Suprapubic skin (tissue), 4 donors: ENCODE results near the gene LYSMD2.

Experiments
- EP300 ChIP-seq: sonication (generic); formaldehyde crosslinking; IDR thresholded peaks from one replicate; pipeline ENCODE4 v1.6.1; 2017; ENCODE audit warnings: antibody characterized with exemption
- POLR2AphosphoS5 ChIP-seq, 3 donors: sonication (generic); formaldehyde crosslinking; IDR thresholded peaks; one replicate each; pipeline ENCODE4 v1.6.1; 2017; ENCODE audit warnings: antibody characterized with exemption in 3 of 3
- TF ChIP-seq, protein P1 (sequence below), 2 donors: fragments of 200-600 bp in 1 of 2; fragments of 450-650 bp in 1 of 2; sonication (generic) in 1 of 2; IDR thresholded peaks; one replicate each; pipeline ENCODE4 v1.5.1; 2016 to 2019; ENCODE audit warnings: antibody characterized with exemption in 2 of 2, mild to moderate bottlenecking in 1 of 2, moderate library complexity in 1 of 2

DNA sequence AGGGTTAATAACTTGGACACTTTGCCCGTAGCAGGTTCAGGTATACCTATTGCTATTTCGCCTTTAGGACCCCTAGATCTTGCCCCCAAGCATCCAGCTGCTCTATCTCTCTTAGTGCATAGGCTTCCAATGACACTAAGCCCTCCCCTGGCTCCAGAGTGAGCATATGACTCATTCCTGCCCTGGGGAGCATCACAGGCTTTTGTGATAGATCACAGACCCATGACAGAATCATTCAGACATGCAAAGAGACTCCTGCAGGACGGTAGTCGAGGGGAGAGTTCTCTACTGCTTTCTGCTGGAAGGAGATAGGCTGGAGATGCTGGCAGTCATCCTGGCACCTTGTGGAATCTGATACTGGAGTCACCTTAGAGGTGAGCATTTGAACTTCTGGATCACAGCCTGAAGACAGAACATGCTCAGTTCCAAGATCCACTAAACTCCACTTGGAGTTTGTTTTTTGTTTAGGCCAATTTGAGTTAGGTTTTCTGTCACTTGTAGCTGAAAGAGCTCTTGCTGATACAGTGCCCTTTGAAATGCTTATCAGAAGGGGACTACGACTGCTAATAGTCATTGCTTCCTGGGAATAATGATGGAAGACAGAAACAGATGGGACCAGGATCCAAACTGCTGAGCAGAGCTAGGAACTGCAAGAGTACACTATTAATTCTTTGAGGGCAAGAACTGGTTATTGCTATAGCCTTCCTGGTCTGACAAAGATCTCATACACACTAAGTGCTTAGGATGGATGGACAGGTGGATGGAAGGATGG, 11.0 kb downstream of the LYSMD2 start:
- TF ChIP-seq, protein P1, sequence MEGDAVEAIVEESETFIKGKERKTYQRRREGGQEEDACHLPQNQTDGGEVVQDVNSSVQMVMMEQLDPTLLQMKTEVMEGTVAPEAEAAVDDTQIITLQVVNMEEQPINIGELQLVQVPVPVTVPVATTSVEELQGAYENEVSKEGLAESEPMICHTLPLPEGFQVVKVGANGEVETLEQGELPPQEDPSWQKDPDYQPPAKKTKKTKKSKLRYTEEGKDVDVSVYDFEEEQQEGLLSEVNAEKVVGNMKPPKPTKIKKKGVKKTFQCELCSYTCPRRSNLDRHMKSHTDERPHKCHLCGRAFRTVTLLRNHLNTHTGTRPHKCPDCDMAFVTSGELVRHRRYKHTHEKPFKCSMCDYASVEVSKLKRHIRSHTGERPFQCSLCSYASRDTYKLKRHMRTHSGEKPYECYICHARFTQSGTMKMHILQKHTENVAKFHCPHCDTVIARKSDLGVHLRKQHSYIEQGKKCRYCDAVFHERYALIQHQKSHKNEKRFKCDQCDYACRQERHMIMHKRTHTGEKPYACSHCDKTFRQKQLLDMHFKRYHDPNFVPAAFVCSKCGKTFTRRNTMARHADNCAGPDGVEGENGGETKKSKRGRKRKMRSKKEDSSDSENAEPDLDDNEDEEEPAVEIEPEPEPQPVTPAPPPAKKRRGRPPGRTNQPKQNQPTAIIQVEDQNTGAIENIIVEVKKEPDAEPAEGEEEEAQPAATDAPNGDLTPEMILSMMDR (IDR thresholded peaks at IDR 0.05) = no peak
- TF ChIP-seq EP300 (no peak), POLR2AphosphoS5 (IDR thresholded peaks at IDR 0.05) (no peak)
